Measurements from ENCODE around the gene KLHL29. TPM values are rescaled to one million over a fixed set of nuclear protein-coding genes. Genes with fewer than 3 reads are reported as not detected.
A peak's percentile ranks its signal among the peaks of the same experiment; 100 is the strongest.

KLHL29 gene
- total RNA-seq, 1 experiment from 2014 or later, result 2.6 TPM

GRCh38 chr2:23413641-23414040, 28.7 kb downstream of the KLHL29 start:
- no peaks in the 10 kb centered on the region for H3F3A ChIP-seq (ENCODE audit: low read length, unreplicated experiment)
- no peak for TF ChIP-seq EZH2 (IDR thresholded peaks at IDR 0.05; ENCODE audit: low read length, unreplicated experiment)
- TF ChIP-seq CTCF (conservative IDR thresholded peaks at IDR 0.05; ENCODE audit: low read depth, low read length), result no peak
- no peak for TF ChIP-seq EZH2phosphoT487 (IDR thresholded peaks at IDR 0.05; ENCODE audit: borderline replicate concordance, low read length)
- peaks cover 25% of the 10 kb centered on the region for H3K4me1 ChIP-seq (ENCODE audit: insufficient read depth, low read length)
- H3K27me3 ChIP-seq (ENCODE audit: low read length), result no peaks in the 10 kb centered on the region
- H3K4me3 ChIP-seq (ENCODE audit: low read length), result no peak overlapping the region
- CTCF ChIA-PET, result no interaction called here
- H3K4me2 ChIP-seq (ENCODE audit: low read length), result no peak overlapping the region
- no peaks in the 10 kb centered on the region for H3K9me2 ChIP-seq (replicated peaks; ENCODE audit: low read length)
- ATAC-seq, result no peak
- no peak overlapping the region for H2AFZ ChIP-seq (ENCODE audit: low read length)
- H3K9ac ChIP-seq (ENCODE audit: low read length), result no peak overlapping the region
- no peaks in the 10 kb centered on the region for H4K20me1 ChIP-seq (ENCODE audit: low read length)
- BruUV-seq (replicated peaks), result no TSS peak
- no peak for DNase-seq
- POLR2A ChIA-PET (ENCODE audit: unreplicated experiment), result no interaction called here
- no peak overlapping the region for H3K27ac ChIP-seq (ENCODE audit: low read length)
- no peaks in the 10 kb centered on the region for H3K36me3 ChIP-seq (ENCODE audit: low read depth, low read length)
- intact Hi-C loops (cut with micrococcal nuclease), result no loop called here
- no peaks in the 10 kb centered on the region for H3K79me2 ChIP-seq (ENCODE audit: low read length)
- H3K9me3 ChIP-seq (ENCODE audit: low read length), result no peaks in the 10 kb centered on the region

- Histone ChIP-seq H3K79me2 (ENCODE audit: low read length) (no peaks in the 10 kb centered on the region), H3K27ac (ENCODE audit: low read length) (no peak overlapping the region), H3K27me3 (ENCODE audit: low read length) (no peaks in the 10 kb centered on the region), H2AFZ (ENCODE audit: low read length) (no peak overlapping the region), H4K20me1 (ENCODE audit: low read length) (no peaks in the 10 kb centered on the region), H3K4me2 (ENCODE audit: low read length) (no peak overlapping the region), H3K4me3 (ENCODE audit: low read length) (no peak overlapping the region), H3K9ac (ENCODE audit: low read length) (no peak overlapping the region), H3K9me2 (replicated peaks; ENCODE audit: low read length) (no peaks in the 10 kb centered on the region), H3K36me3 (ENCODE audit: low read depth, low read length) (no peaks in the 10 kb centered on the region), H3F3A (ENCODE audit: low read length, unreplicated experiment) (no peaks in the 10 kb centered on the region), H3K4me1 (ENCODE audit: insufficient read depth, low read length) (peaks cover 25% of the 10 kb centered on the region), H3K9me3 (ENCODE audit: low read length) (no peaks in the 10 kb centered on the region)
- POLR2A ChIA-PET (ENCODE audit: unreplicated experiment), result no interaction called here
- BruUV-seq (replicated peaks), result no TSS peak
- intact Hi-C loops (cut with micrococcal nuclease), result no loop called here
- ATAC-seq (no peak), DNase-seq (no peak)
- TF ChIP-seq EZH2phosphoT487 (IDR thresholded peaks at IDR 0.05; ENCODE audit: borderline replicate concordance, low read length) (no peak), CTCF (conservative IDR thresholded peaks at IDR 0.05; ENCODE audit: low read depth, low read length) (no peak), EZH2 (IDR thresholded peaks at IDR 0.05; ENCODE audit: low read length, unreplicated experiment) (no peak)
- CTCF ChIA-PET, result no interaction called here
Observed at GRCh38 chr2:23414106-23414505, 29.1 kb downstream of the KLHL29 start.

- Histone ChIP-seq H3K9me3 (ENCODE audit: low read length) (no peaks in the 10 kb centered on the region), H3K4me1 (ENCODE audit: insufficient read depth, low read length) (peaks cover 25% of the 10 kb centered on the region), H3K9me2 (replicated peaks; ENCODE audit: low read length) (no peaks in the 10 kb centered on the region), H3K4me3 (ENCODE audit: low read length) (no peak overlapping the region), H3K79me2 (ENCODE audit: low read length) (no peaks in the 10 kb centered on the region), H3K9ac (ENCODE audit: low read length) (no peak overlapping the region), H3K4me2 (ENCODE audit: low read length) (no peak overlapping the region), H3K36me3 (ENCODE audit: low read depth, low read length) (no peaks in the 10 kb centered on the region), H3K27ac (ENCODE audit: low read length) (no peak overlapping the region), H3F3A (ENCODE audit: low read length, unreplicated experiment) (no peaks in the 10 kb centered on the region), H4K20me1 (ENCODE audit: low read length) (no peaks in the 10 kb centered on the region), H3K27me3 (ENCODE audit: low read length) (no peaks in the 10 kb centered on the region), H2AFZ (ENCODE audit: low read length) (no peak overlapping the region)
- BruUV-seq (replicated peaks), result no TSS peak
- ChIA-PET CTCF (no interaction called here), POLR2A (ENCODE audit: unreplicated experiment) (no interaction called here)
- intact Hi-C loops (cut with micrococcal nuclease), result no loop called here
- ATAC-seq (peak; percentile 16; the same call in 1 of the 2 replicates), DNase-seq (peak; percentile 32)
- TF ChIP-seq EZH2phosphoT487 (IDR thresholded peaks at IDR 0.05; ENCODE audit: borderline replicate concordance, low read length) (no peak), CTCF (conservative IDR thresholded peaks at IDR 0.05; ENCODE audit: low read depth, low read length) (peak; percentile 44; the same call in 1 of the 2 replicates)
Observed at GRCh38 chr2:23414871-23415270, 29.9 kb downstream of the KLHL29 start.
